ENCODE measurements around the gene MSH5.

DNA sequence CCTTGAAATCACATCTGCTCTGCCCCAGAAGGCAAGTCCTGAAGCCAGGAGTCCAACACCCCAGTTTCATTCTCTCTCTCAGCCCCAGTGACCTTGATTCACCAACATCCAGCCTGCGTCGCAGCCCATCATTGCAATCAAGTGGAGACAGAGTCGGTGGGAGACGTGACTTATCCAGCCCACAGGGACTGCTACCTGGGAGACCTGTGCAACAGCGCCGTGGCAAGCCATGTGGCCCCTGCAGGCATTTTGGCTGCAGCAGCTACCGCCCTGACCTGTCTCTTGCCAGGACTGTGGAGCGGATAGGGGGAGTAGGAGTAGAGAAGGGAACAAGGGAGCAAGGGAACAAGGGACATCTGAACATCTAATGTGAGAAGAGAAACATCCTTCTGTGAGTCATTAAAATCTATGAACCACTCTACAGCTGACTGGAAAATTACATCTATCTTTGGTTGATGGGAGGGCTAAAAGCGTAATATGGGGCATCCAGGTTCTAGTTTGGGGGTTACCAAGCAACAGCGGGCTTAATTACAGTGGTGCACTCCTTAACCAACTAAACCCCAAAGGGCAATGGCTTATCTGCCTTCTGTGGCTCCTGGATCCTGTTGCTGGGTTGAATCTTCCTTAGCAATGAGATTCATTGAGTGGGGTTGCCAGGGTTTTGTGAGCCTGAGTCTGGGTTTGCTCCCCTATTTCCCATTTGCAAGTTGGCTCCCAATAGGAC, 22.1 kb upstream of the MSH5 start:
- TF ChIP-seq CTCF (IDR thresholded peaks at IDR 0.05; ENCODE audit: low read length): peak; percentile 48
- TF ChIP-seq EZH2 (IDR thresholded peaks at IDR 0.05; ENCODE audit: borderline replicate concordance, low read length): no peak

All from OCI-LY1 (cell line).